ENCODE data around the gene P2RX1.
"Not testable (repeated sequence)": the region's sequence is repeated elsewhere in the genome, so short reads cannot be mapped to it uniquely, and the experiment has no call there.

P2RX1 gene

DNA sequence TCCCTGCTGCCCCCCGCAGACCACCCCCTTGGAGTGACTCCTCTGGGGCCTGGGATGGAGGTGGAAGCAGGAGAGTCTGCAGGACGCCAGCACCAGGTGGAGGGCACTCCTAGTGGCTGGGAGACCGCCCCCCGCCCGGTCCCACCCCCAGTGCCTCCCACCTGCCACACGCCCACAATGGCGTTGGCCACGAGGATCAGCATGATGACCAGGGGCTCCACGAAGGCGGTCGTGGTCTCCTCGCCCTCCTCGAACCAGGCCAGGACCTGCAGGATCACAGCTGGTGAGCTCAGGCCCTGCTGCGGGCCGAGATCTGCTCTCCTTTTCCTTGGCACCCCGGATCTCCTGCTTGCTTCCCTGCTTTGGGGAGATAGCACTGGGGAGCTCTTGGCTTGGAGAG lies 35.2 kb upstream of the P2RX1 start:
- no peak for FAIRE-seq

DNA sequence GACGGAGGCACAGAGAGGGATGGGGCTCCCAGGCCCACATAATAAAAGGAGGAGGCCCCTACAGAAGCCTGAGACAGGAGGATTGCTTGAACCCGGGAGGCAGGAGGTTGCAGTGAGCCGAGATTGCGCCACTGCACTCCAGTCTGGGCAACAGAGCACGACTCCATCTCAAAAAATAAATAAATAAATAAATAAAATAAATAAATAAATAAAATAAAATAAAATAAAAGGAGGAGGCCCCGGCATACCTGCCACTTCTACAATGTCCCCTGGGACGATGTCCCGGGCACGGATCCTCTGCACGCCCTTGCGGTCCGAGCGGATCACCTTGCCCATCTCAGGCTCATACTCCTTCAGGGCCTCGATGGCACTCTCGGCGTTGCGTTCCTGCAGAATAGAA lies 34.7 kb upstream of the P2RX1 start:
- no peak for FAIRE-seq

GRCh38 chr17:3950584-3950983 lies 34.3 kb upstream of the P2RX1 start:
- no peak for FAIRE-seq

DNA sequence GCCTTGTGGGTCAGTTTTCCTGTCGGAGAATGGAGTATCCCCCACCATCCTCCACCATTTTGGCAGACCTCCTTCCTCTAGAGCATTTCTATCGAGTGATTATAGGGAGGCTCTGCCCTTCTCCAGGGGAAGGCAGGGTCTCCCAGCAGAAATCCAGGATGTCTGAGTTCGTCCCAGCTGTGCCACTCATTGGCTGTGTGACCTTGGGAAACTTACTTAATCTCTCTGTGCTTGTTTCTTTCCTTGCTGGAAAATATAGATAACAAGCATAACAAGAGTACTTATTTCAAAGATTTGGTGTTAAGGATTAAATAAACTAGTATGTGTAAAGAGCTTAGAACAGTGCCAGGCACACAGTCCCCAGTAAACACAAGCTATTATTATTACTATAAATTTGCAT lies 33.2 kb upstream of the P2RX1 start:
- no peak for FAIRE-seq

DNA sequence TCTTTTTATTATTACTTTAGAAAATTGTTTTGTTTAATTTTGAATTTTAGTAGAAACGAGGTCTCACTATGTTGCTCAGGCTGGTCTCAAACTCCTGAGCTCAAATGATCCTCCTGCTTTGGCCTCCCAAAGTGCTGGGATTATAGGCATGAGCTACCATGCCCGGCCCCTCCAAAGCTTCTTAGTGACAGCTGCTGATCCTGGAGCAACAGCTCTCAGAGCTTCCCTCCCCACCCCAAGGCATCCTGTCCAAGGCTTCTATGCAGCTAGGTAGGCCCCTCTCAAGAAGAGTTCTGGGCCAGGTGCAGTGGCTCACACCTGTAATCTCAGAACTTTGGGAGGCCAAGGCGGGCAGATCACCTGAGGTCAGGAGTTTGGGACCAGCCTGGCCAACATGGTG lies 32.3 kb upstream of the P2RX1 start:
- FAIRE-seq, result not testable (repeated sequence)

- FAIRE-seq, result no peak
These were observed 31.1 kb upstream of the P2RX1 start for GRCh38 chr17:3947318-3947810.

GRCh38 chr17:3946711-3947235 lies 30.5 kb upstream of the P2RX1 start:
- no peak for FAIRE-seq

DNA sequence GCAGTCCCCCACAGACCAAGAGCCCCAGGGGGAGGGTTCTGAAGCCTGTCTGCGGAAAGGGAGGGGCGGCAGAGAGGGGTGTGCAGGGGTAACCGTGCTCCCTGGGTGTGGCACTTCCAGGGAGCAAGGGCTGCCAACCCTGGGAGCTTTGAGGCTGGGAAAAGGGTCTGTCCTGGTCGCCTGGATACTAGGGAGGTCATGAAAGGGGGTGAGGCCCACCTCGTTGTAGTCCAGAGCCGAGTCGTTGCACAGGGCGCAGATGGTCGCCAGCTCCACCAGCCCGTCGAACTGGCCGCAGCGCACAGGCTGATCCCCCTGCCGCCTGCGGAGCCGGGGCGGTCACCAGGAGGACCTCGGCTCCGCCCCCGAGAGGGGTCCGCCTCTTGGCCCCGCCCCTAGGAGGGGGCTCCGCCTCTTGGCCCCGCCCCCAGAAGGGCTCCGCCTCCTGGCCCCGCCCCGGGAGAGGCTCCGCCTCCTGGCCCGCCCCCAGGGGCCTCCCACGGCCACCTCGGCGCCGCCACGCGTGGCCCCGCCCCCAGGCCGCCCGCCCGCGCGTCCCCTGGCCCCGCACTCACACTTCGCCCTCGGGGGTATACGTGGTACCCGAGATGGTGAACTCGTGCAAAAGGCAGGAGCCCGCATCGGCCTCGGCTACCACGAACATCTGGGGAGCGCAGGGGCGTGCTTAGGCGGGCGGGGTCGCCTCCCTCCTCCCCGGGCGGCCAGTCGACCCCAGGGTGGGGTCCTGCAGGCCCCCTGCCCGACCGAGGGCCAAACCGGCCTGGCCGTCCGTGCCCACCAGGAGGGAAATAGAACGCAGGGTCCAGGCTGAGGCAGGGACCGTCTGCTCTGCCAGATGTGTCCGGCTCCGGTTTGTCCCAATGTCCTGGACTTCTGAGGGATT lies 28.5 kb upstream of the P2RX1 start:
- no peak for FAIRE-seq

DNA sequence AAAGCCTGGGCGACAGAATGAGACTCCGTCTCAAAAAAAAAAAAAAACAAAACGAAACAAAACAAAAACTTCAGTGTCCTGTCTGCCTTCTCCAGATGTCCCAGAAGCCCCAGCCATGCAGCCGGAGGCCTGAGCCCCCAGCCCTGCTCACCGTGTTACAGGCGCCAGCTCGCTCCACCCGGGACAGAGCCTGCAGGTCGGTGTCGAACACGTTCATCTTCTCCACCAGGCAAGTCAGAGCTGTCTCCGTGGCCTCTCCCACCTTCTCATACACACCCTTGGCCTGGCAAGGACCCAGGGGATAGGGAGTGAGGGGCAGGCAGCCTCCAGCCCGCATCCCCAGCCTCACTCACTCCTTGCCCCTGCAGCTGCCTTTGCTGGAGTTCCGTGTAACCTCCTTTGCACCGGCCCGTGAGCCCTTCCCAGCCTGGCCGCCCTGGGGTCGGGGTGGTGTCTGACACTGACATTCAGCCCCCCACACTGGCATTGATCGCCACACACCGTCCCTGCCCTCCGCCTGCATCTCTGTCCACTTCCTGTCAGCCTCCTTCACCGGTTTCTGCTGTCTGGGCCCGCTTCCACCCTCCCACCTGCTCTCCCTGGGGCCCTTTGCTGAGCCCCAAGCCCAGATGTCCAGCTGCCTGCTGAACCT lies 27.1 kb upstream of the P2RX1 start:
- FAIRE-seq, result no peak

GRCh38 chr17:3940965-3941698 lies 24.9 kb upstream of the P2RX1 start:
- FAIRE-seq, result no peak

DNA sequence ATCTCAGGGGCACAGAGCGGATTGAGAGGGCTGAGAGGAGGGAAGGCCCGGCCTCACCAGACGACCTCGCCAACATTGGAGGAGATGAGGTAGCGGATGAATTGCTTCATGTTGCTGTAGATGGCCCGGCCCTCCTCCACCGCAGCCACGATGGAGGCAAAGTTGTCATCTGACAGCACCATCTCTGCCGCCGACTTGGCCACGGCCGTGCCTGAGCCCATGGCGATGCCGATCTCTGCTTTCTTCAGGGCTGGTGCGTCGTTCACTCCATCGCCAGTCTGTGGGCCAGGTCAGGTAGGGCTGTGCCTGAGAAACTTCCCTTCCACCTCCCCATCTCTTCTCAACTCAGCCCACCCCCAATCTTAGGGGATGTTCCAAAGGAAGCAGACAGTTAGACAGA lies 21.1 kb upstream of the P2RX1 start:
- no peak for FAIRE-seq

DNA sequence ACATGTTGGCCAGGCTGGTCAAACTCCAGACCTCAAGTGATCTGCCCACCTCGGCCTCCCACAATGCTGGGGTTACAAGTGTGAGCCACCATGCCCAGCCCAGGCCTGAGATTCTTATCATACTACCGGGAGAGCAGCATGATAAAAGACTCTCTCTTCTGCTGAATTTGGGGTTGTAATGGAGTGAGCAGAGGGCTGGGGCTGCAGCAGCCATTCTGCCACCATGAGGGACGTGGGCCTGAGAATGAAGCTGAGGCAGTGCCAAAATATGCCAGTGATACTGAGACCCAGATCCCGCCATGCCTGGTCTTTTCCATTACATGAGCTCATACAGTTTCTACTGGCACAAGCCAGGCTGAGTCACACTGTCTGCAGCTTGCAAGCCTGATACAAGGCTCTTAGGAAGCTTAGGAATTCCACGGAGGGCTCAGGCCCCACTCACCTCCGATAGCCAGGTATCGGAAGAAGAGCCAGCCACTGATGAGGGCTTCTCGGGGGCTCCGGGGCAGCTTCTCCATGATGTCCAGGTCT lies 19.6 kb upstream of the P2RX1 start:
- FAIRE-seq, result no peak

DNA sequence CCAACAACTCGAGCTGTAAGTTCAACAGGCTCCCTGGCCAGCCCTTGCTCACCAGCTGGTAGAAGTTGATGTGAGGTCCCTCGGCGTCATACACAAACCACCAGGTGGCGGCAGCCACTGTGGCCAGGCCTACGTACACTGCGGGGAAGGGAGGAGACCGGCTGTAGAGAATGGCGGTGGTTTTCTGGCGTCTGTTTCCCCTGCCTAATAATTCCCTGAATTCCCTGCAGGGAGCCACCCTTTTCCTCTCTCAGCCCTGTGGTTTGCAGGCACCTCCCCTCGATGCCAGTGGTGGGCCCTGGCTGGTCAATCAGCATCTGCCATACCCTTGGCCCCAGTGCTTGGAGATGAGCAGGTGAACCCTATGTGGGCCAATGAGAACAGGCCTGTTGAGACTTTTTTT lies 18.9 kb upstream of the P2RX1 start:
- FAIRE-seq, result no peak

- no peak for FAIRE-seq
These were observed 13.5 kb upstream of the P2RX1 start for GRCh38 chr17:3929764-3930163.

DNA sequence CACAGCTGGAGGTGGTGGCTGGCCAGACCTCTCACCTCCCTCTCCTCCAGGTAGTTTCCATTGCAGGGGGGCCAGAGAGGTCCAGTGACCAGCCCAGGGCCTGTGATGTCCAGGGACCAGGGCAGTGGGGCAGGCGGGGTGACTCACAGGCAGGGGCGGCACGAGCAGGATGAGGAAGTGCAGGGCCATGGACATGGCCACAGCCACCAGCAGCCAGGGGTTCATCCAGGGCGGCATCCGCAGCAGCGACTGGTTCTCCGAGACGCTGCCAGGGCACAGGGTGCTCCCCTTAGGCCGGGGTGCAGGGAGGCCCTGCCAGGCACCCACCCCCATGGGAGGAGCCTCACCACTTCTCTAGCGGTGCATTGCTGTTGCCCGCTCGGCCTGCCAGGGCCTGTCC lies 12.9 kb upstream of the P2RX1 start:
- FAIRE-seq, result no peak

- no peak for FAIRE-seq
These were observed 12.1 kb upstream of the P2RX1 start for GRCh38 chr17:3928406-3928805.

DNA sequence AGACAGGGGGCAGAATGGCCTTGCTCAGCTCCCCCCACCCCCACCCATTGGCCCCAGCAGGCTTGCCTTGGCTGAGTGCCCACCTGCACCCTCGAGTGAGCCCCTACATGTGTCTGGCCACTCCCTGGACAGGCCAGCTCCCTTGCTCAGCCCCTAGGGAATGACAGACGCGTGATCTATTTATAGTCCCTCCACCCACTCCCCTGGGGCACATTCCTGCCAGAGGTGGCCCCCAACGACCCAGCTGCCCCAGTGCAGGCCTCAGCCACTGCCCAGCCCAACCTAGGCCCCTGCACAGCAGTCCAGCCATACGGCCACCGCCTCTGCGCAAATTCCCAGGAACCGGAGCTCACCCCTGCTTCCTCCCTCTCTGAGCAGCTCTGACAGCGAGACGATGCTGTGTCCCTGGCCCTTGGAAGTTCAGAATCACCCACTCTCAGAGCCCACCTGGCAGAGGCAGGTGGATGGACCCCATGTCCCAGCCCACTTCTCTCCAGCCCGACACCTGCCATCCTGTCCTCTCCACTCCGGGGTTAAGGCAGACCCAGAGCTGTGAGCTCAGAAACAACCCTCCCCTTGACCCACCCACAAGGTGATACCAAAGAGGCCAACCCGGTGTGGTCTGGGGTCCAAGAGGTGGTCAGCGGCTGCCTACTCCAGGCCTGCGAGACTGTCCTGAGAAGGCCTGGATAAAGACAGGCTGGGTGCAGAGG lies 11.5 kb upstream of the P2RX1 start:
- FAIRE-seq, result no peak

GRCh38 chr17:3926860-3927627 lies 10.8 kb upstream of the P2RX1 start:
- no peak for FAIRE-seq

- no peak for FAIRE-seq
These were observed 9.6 kb upstream of the P2RX1 start for GRCh38 chr17:3925684-3926485.

DNA sequence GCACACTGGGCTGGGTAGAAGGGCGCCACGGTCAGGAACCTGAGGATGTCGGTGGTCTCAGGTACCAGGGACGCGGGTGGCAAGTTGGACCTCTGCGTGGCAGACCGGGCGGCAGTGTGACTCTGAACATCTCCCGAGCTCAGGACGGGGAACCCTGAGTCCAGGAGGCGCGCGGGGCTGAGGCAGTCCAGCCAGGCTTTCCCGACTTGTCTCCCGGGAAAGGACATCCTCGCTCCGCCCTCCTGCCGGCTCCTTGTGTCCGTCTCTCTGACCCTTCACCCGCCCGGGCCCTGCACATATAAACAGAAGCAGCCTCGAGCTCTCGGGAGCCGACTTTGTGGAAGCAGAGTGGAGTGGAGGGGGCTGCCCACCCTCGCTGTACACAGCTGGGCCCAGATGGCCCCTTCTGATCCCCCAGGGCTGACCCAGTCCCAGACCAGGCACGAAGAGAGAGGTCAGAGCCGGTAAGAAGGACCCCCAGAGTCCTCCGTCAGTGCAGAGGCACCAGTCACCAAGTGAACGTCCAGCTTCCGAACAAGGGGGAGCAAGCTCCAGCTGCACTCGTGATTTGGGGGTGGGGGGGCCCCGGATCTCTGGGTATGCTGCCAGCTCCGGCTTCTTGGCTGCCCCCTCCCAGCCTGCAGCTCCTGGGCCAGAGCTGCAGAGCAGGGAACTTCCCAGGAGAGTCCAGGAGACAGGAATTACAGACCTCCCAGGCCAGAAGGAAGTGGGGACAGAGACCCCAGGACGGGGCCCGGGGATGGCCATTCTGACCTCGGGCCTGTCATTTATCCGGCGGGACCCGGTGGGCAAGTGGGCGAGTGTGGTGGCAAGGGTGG lies 8.5 kb upstream of the P2RX1 start:
- FAIRE-seq, result no peak

Measured in A204.1 (cell line).